Epithelial cell of prostate (primary cell): ENCODE measurements around the gene CD302.
"Not testable (repeated sequence)": the region's sequence is repeated elsewhere in the genome, so short reads cannot be mapped to it uniquely, and the experiment has no call there.

ENCODE experiments used
- DNase-seq: peaks from one replicate; pipeline ENCODE4 v3.0.0-alpha.2; 2011; ENCODE audit warnings: low read depth, low spot score
- H3K27ac ChIP-seq: fragments of 450-650 bp; 2 replicates; pipeline ENCODE4 v1.5.1; 2017; ENCODE audit warnings: mild to moderate bottlenecking

The CD302 gene

GRCh38 chr2:159797543-159798375 is at the start of gene CD302:
Gene CD302 (minus strand): TSS chr2:159798208. CDS start chr2:159798198, 10 bp downstream.
- DNase-seq: no peak
- H3K27ac ChIP-seq: no peak within 1 kb of the TSS

- H3K27ac ChIP-seq: no peak overlapping the region
- no peak for DNase-seq
These were observed 48.6 kb upstream of the CD302 start for GRCh38 chr2:159846564-159846963.

GRCh38 chr2:159840616-159841015 is 42.6 kb upstream of the CD302 start:
- DNase-seq: no peak
- H3K27ac ChIP-seq: no peak overlapping the region

GRCh38 chr2:159832858-159833257 is 34.9 kb upstream of the CD302 start:
- no peak for DNase-seq
- H3K27ac ChIP-seq: no peak overlapping the region

- no peak for DNase-seq
- H3K27ac ChIP-seq: no peak overlapping the region
These were observed 34.0 kb upstream of the CD302 start for GRCh38 chr2:159832026-159832425.

- H3K27ac ChIP-seq: no peak overlapping the region
- no peak for DNase-seq
These were observed 31.4 kb upstream of the CD302 start for GRCh38 chr2:159829376-159829775.

- H3K27ac ChIP-seq: no peak overlapping the region
- no peak for DNase-seq
These were observed 30.7 kb upstream of the CD302 start for GRCh38 chr2:159828738-159829137.

GRCh38 chr2:159822478-159822833 is 24.4 kb upstream of the CD302 start:
- H3K27ac ChIP-seq, DNase-seq: not testable (repeated sequence)

GRCh38 chr2:159821775-159822477 is 23.9 kb upstream of the CD302 start:
- not testable (repeated sequence) for DNase-seq, H3K27ac ChIP-seq

GRCh38 chr2:159818940-159819339 is 20.9 kb upstream of the CD302 start:
- H3K27ac ChIP-seq: no peak overlapping the region
- DNase-seq: no peak

- H3K27ac ChIP-seq: no peak overlapping the region
- no peak for DNase-seq
These were observed 19.3 kb upstream of the CD302 start for GRCh38 chr2:159817283-159817682.

GRCh38 chr2:159811232-159811631 is 13.2 kb upstream of the CD302 start:
- DNase-seq: no peak
- H3K27ac ChIP-seq: no peak overlapping the region

- DNase-seq: no peak
- H3K27ac ChIP-seq: no peak overlapping the region
These were observed 10.0 kb upstream of the CD302 start for GRCh38 chr2:159808032-159808425.

GRCh38 chr2:159807183-159808031 is 9.4 kb upstream of the CD302 start:
- no peak for DNase-seq
- H3K27ac ChIP-seq: no peak overlapping the region

GRCh38 chr2:159804941-159805340 is 6.9 kb upstream of the CD302 start:
- H3K27ac ChIP-seq: no peak overlapping the region
- DNase-seq: no peak

GRCh38 chr2:159803235-159803962 is 5.4 kb upstream of the CD302 start:
- DNase-seq: no peak
- H3K27ac ChIP-seq: no peak overlapping the region

- no peak overlapping the region for H3K27ac ChIP-seq
- no peak for DNase-seq
These were observed 4.7 kb upstream of the CD302 start for GRCh38 chr2:159802673-159803072.

- H3K27ac ChIP-seq: no peak overlapping the region
- no peak for DNase-seq
These were observed 1.8 kb upstream of the CD302 start for GRCh38 chr2:159799833-159800232.

- no peak for DNase-seq
- H3K27ac ChIP-seq: no peak overlapping the region
These were observed 343 bp upstream of the CD302 start for GRCh38 chr2:159798376-159798725.

- H3K27ac ChIP-seq: no peak overlapping the region
These were observed 824 bp downstream of the CD302 start for GRCh38 chr2:159797225-159797542.

More at GRCh38 chr2:159797225-159797542, 824 bp downstream of the CD302 start:
- DNase-seq: no peak
